Measurements from ENCODE around the gene FAM72B.
A peak's percentile ranks its signal among the peaks of the same experiment; 100 is the strongest.
"Not testable (repeated sequence)": the region's sequence is repeated elsewhere in the genome, so short reads cannot be mapped to it uniquely, and the experiment has no call there.

The FAM72B gene

GRCh38 chr1:121200232-121200631, 16.1 kb upstream of the FAM72B start:
- not testable (repeated sequence) for DNase-seq (ENCODE audit: low spot score)

- DNase-seq (ENCODE audit: low spot score) = not testable (repeated sequence)
Measured at GRCh38 chr1:121199763-121200162, 15.6 kb upstream of the FAM72B start.

DNA sequence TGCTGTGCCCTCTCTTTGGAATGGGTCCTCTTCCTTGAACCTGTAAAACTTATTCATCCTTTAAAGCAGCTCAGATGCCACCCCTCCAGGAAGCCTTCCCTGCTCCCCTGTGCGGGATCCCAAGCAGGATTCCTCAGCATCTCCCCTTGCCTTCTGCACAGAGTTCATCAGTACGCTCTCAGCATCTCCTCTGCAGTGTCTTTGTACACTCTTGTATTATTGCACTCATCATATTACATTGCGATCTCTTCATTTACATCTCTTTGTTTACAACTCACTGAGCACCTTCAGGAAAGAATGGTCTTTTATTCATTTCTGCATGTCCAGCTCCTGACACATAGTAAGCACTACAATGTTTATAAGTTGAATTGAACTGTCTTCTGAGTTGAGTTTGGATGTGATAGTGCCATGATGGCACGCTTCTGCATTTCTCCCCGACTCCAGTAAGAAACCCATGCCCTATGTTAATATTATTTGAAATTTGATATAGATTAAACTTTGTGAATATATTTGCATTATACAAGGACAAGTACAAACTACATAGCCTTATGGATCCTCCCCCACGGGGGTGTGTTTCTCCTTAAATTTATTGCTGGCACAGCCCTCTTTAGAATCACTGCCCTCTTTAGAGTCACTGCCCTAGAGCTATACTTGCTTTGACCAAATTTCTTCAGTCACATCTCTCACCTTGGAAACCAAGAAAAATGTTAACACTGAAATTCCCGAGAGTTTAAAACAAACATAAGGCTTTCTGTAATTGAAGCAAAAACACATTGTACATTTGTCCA, 13.1 kb upstream of the FAM72B start:
- not testable (repeated sequence) for DNase-seq (ENCODE audit: low spot score)

GRCh38 chr1:121192512-121192911, 8.4 kb upstream of the FAM72B start:
- not testable (repeated sequence) for DNase-seq (ENCODE audit: low spot score)

DNA sequence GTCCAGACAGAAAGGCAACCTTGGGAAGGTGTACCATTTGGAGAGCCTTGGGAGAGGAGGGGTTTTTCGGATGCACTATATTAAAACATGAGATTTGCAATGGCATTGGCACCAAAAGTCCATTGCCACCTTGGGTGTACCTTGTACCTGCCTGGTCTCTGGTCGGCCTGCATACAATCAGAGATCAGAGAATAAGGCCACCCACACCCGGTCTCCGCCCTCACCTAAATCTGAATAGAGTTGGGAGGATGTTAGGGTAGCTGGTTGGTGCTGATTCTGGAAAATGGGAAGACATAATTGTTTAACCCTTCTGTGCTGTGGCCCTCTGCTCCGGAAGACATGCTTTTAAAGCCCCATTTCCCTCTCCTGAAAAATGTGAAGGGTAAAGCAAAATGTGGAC, 3.8 kb upstream of the FAM72B start:
- DNase-seq (ENCODE audit: low spot score) = not testable (repeated sequence)

DNA sequence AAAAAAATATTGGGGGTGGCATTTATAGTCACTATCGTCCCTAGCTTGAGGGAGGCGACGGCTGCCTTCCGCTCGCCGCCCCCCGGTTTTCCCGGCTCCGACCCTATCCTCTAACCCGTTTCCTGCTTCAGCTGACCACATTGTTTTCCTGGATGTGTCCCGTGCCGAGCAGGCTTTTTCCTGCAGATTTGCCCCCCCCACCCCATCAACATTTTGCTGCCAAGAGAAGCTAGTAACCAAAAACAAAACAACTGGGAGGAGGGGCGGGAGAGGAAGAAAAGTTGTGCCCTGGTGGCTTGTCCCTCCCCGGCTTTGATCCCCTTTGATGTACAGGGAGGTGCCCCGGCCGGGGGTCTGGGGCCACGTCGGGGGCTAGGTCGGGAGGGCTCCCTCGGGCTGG, 2.1 kb upstream of the FAM72B start:
- DNase-seq (ENCODE audit: low spot score) = not testable (repeated sequence)

GRCh38 chr1:121185140-121185708, 1.1 kb upstream of the FAM72B start:
- DNase-seq (ENCODE audit: low spot score) = not testable (repeated sequence)

GRCh38 chr1:121183867-121184266, 273 bp downstream of the FAM72B start:
- DNase-seq (ENCODE audit: low spot score) = not testable (repeated sequence)

DNA sequence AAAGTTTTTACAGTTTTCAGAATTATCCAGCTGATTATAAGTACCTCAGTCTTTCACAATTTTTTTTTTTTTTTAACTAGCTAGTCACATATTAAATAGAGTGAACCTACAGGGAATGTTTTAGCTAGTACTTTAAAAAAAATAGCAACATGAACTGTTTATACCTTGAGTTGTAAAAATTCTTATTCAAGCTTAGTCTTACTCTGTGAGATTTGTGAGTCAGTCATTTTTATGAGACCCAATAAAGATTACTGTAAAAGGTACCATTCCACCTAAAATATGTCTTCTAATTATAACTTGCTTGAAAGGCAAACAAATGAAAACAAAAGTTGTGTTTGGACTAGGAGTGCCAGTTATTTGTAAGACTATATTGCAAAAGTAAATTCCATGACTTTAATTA, 5.9 kb downstream of the FAM72B start:
- not testable (repeated sequence) for DNase-seq (ENCODE audit: low spot score)

DNA sequence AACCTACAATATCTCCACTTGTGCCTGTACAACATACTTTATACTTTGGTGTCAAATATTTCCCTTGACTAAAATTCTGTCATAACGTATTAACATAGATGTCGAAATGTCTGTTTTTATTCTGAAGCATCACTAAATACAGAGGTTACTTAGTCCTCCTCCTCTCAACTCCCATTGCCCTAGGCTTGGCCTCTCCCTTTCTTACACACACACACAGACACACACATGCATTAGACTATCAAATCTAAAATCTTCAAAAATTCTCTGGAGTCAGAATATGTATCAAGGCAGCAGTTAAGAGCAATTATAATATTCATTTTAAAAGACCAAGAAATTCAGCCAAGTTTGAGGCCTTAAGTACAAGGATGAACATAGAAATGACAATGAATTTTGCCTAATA, 7.5 kb downstream of the FAM72B start:
- DNase-seq (ENCODE audit: low spot score) = not testable (repeated sequence)

DNA sequence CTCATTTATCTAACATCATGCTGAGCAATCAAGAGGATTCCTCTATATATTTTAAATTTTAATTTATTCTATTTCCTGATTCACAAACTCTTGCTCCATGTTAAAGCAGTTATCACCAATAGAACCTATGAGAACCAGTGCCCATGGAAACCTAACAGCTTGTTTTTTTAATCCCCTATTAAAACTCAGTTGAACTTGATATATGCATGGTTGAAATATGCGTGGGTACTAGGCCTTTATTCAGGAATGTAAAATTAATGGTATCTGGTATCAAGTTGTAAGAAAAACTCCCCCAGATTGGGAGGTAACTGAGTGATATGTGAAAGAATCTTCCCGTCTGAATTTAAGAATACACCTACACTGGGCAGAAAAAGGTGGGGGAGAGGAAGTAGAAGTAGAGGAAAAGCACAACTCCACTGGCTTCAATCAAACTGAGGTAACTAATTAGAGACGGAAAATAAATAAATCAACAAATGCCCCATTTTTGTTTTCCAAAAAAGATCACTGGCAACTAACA, 15.9 kb downstream of the FAM72B start:
- not testable (repeated sequence) for DNase-seq (ENCODE audit: low spot score)

GRCh38 chr1:121167225-121167738, 16.9 kb downstream of the FAM72B start:
- not testable (repeated sequence) for DNase-seq (ENCODE audit: low spot score)

GRCh38 chr1:121165296-121165695, 18.8 kb downstream of the FAM72B start:
- not testable (repeated sequence) for DNase-seq (ENCODE audit: low spot score)

DNA sequence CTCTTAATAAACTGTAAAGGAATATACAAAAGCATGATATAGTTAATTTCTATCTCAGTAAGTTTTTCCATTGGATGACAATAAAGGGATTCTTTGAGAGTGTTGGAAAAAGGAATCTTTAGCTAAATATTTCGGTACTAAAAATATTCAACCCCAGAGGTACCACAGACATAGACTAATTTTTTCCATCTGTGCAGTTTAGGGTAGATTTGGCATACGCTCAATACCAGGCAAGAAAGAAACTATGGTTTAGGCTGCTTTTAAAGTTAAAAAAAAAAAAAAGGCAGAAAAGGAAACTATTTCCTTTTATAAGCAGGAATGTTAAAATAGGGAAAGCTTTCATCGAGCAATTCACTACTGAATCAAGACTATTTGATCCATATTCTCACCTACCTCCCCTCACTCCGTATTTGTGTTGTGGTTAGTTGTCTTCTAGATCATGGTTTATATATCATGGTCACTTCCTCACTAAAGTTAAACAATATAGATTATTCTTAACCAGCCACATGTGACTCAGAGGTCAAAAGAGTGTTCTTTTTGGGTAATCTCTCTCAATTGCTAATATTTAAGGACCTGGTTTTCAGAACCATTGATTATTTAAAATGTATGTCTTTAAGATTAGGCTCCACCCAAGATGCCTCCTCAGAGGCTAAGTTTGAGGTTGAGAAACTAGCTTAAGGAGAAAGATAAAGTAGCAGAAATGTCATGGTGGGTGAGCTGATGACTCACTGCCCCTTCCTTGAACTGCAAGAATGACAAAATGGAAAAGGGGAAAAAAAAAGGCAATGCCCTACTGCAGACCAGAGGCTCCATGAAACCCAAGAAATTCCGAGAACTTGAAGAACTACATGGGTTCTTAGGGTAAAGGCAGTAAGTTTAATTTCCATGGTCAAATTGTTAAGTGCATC, 20.0 kb downstream of the FAM72B start:
- DNase-seq (ENCODE audit: low spot score) = not testable (repeated sequence)

GRCh38 chr1:121161199-121161901, 22.8 kb downstream of the FAM72B start:
- DNase-seq (ENCODE audit: low spot score) = not testable (repeated sequence)

GRCh38 chr1:121160118-121160517, 24.0 kb downstream of the FAM72B start:
- not testable (repeated sequence) for DNase-seq (ENCODE audit: low spot score)

DNA sequence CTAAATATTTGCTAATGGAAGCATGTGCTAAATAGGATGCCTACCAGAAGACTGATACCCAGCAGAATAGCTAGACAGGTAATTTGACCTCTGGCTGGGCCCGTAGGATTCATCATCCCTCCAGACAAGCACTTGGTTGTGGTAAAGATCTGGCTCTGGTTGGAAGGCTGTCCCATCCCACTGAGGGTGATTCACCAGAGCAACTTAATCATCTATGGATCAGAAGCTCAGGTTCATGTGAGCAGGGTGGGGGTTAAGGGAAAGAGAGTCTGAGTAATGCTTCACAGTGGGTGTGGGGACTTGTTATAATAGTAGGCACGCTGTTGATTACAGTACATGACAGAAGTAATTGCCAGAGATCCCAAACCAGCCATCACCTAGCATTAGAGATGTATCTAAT, 26.5 kb downstream of the FAM72B start:
- DNase-seq (ENCODE audit: low spot score) = not testable (repeated sequence)

GRCh38 chr1:121156958-121157603, 27.1 kb downstream of the FAM72B start:
- DNase-seq (ENCODE audit: low spot score) = not testable (repeated sequence)

- DNase-seq (ENCODE audit: low spot score) = peak; percentile 11
Measured at GRCh38 chr1:121155671-121156358, 28.3 kb downstream of the FAM72B start.

DNA sequence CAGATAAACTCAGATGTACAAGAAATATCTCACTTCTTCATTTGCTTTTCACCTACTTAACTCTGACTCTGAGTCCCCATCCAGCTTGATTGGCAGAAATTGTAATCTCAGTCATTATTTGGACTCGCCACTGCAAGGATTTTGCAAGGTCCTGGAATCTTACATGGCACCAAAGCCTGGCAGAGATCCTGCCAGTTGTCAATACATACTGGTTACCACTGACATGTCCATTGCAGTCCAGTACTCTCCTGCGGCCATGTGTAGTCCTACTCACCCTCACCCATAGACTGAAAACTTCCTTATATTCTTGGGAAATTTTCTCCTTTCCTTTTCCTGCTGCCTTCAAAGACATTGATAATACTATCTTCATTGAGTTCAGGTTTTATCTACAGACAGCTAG, 29.3 kb downstream of the FAM72B start:
- DNase-seq (ENCODE audit: low spot score) = not testable (repeated sequence)
